Measurements from ENCODE around the gene KYNU.
"Not testable (repeated sequence)": the region's sequence is repeated elsewhere in the genome, so short reads cannot be mapped to it uniquely, and the experiment has no call there.

Gene KYNU

DNA sequence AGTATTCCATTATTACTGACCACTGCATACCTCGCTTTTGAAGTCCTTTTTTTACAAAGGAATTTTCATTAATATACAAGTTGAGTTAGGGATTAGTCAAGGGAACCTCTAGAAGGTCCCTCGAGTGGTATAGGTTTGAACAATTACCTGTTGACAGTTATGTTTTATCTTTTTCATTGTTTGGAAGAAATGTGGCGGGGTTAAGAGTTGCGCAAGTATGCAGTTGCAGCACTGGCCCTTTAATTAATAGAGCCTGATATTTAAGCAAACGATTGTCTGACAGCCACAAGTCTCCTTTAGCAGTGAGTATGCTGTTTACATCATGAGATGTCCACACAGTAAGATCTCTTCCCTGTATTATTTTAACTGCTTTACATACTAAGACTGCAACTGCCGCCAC, 24.3 kb downstream of the KYNU start:
- H3K4me3 ChIP-seq (ENCODE audit: low read depth, low read length): no peak overlapping the region
- no peak for DNase-seq (ENCODE audit: low read depth)

DNA sequence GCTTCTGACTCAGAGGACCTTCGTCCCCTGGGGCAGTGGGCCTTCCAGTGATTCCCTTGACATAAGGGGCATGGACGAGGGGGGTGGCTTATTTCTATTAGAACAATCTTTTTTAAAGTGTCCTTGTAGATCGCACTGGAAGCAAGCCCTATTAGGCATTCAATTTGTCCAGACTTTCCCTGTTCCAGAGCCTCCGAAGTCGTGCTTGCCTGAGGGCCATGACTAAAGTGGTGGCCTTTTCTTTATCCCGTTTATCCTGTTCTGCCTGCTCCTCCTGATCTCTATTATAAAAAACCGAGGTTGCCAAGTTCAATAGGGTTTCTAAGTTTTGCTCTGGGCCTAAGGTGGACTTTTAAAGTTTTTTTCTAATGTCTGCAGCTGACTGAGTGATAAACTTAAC, 26.3 kb downstream of the KYNU start:
- H3K4me3 ChIP-seq (ENCODE audit: low read depth, low read length); DNase-seq (ENCODE audit: low read depth): not testable (repeated sequence)

DNA sequence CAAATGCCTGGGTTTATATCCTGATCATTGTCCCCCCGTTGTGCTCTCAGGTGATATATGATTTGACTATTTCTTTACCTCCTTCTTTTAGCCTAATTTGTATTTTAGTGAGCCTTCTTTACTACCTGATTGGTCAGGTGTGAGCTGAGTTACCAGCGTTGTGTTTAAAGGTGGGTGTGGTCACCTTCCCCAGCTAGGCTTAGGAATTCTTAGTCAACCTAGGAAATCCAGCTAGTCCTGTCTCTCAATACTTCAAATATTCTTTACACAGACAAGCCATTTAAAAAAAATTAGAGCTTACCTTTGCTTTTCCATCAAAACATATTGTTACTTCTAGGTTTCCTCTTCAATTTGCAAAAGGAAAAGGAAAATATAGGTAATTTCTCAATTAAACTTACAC, 30.2 kb downstream of the KYNU start:
- no peak overlapping the region for H3K4me3 ChIP-seq (ENCODE audit: low read depth, low read length)
- DNase-seq (ENCODE audit: low read depth): no peak

DNA sequence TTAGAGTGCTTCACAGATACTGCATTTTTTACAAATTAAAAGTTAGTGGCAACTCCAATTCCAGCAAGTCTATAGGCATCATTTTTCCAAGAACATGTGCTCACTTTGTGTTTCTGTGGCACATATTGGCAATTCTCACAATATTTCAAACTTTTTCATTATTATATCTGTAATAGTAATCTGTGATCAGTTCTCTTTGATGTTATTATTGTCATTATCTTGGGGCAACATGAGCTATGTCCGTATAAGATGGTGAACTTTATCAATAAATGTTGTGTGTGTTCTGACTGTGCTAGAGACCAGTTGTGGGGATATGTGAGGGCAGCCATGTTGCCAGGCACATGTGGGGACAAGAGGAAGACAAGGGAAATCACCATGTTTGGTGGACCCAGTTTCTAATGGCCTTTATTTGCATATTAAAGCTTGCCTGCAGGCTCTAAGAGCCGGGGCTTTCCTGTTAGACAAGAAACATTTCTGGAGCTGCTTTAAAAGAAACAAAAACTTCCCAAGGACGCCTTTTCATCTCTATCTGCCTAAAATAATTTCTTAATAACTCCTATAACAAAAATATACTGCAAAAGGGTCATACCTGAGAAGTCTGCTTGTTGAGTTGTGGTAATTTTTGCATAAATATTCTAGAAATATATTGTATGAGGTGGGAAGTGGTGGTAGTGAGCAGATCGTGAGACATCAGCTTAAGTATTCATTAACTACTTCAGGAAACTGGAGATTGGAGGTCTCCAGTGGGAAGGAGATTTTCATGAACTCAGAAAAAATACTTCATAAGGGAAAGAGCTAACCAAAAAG, 37.2 kb downstream of the KYNU start:
- no peak overlapping the region for H3K4me3 ChIP-seq (ENCODE audit: low read depth, low read length)
- no peak for DNase-seq (ENCODE audit: low read depth)

DNA sequence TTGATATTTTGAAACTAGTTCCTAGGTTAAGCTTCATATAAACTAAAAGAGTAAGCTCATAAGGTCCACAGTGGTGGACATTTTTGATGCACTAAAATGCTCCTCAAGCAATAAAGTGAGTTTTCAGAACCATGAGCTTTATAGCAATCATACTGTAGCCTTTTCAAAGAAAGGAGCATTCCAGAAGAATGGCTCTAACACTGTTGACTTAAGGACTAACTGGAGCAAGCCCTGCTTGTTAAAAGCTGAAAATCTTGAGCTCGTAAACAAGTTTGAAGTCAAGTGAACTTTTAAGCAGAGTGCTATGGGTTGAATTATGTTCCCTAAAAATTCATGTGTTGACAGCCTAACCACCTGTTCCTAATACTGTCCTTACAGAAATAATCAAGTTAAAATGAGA, 38.0 kb downstream of the KYNU start:
- no peak for DNase-seq (ENCODE audit: low read depth)

DNA sequence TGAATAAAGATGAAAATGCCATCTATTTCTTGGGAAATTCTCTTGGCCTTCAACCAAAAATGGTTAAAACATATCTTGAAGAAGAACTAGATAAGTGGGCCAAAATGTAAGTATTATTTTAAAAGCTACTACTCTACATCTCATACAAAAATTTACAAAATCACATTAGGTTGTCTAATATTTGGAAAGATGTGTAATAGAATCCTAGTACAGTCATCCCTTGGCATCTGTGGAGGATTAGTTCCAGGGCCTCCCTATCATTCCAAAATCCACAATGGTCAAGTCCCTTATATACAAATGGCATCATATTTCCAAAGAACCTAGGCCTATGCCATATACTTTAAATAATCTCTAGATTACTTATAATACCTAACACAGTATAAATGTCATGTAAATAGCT, 41.2 kb downstream of the KYNU start:
- DNase-seq (ENCODE audit: low read depth): no peak
- no peak overlapping the region for H3K4me3 ChIP-seq (ENCODE audit: low read depth, low read length)

More for the DNA sequence above, 38.0 kb downstream of the KYNU start:
- no peak overlapping the region for H3K4me3 ChIP-seq (ENCODE audit: low read depth, low read length)

DNA sequence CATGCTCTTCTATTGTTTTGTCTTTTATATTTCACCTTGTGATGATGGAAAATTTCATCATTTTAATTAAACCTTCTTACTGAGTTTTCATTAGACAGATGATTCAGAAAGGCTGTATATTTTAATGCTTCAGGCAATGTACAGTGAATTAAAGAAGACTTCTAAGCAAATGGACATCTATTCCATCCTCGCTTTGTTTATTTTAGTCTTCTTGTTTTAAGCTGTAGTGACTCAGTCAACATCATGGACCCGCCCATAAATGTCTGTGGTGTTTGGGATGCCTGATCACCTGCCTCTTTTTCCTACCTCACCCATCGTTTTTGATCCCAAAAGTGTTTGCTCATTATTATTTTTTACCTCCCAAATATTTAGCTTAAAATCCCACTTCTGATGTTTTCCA, 43.1 kb downstream of the KYNU start:
- no peak overlapping the region for H3K4me3 ChIP-seq (ENCODE audit: low read depth, low read length)
- no peak for DNase-seq (ENCODE audit: low read depth)

DNA sequence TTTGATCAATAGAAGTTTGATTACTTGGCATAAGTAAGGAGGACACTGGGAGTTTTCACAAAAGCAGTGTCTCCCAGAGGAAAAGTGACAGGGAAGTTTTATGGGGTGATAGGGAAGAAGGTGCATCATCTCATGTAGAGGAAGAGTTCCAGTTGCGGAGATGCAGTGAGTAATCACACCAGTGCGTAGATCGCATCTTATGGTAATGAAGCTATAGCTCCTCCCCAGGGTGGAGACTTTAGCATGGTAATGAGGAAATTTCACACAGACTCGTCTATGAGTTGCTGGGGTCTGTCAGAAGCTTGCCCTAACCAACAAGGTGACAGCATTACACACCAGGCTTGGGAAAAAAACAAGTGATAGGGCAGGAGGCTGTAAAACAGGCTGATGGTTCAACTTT, 49.0 kb downstream of the KYNU start:
- no peak for DNase-seq (ENCODE audit: low read depth)

DNA sequence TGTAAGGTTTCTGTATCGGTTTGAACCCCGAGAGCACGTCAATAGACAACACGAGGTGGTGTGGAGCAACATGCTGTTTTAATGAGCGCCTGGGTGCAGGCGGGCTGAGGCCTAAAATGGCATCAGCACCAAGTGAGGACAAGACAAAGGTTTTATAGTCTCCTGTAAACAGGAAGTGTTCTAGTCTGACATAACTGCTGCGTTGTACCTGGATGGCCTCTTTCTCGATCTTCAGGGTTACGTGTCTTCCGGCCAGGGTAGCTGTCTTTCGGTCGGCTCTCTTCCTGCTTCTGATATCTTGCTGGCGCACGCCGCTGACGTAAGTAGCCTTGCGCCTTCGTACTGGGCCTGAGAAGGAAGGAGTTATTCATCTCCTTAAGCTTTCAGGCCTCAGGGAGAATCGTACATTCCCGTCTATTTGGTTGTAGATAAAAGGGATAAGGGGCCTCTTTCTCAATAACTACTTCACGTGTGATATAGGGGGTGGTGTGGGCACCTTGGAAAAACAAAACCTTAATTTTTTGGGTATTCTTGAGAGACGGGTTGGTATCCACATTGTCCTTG, 53.5 kb downstream of the KYNU start:
- DNase-seq (ENCODE audit: low read depth): no peak
- H3K4me3 ChIP-seq (ENCODE audit: low read depth, low read length): no peak overlapping the region

More for the DNA sequence above, 49.0 kb downstream of the KYNU start:
- no peak overlapping the region for H3K4me3 ChIP-seq (ENCODE audit: low read depth, low read length)

DNA sequence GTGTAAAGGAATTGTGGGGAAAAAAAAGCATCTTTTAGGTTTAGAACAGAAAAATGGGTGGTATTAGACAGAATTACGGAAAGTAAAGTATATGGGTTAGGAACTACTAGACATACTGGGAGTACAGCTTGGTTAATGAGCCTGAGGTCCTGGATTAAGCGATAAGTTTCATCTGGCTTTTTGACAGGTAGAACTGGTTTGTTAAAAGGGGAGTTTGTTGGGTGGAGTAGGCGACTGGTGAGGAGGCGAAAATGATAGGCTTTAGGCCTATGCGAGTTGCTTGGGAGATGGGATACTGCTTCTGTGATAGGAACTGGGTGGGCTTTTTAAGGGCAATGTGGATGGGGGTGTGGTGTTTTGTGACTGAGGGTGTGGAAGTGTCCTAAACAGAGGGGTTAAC, 56.5 kb downstream of the KYNU start:
- no peak for DNase-seq (ENCODE audit: low read depth)

DNA sequence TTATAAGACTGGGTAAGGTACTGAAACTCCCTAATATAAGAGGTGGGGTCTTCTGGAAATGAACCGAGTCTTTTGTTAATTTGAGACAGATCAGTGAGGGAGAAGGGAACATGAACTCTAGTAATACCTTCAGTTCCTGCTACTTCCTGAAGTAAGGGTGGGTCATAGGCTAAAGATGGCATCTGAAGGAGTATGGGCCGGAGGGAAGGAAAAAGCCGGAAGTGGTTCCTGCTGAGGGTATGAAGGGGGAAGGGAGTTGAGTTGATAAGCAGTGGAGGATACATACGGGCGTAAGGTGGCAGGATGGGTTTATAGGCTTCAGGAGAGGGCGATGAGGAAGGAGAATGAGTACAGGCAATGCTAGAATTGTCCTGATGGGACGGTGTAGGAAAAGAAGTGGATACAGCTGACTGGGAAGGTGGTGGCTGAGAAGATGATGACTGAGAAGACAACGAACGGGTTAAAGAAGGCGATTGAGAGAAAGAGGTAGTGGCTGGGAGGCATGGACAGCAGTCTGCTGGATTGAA, 58.2 kb downstream of the KYNU start:
- DNase-seq (ENCODE audit: low read depth): no peak

More for the DNA sequence above, 56.5 kb downstream of the KYNU start:
- no peak overlapping the region for H3K4me3 ChIP-seq (ENCODE audit: low read depth, low read length)

DNA sequence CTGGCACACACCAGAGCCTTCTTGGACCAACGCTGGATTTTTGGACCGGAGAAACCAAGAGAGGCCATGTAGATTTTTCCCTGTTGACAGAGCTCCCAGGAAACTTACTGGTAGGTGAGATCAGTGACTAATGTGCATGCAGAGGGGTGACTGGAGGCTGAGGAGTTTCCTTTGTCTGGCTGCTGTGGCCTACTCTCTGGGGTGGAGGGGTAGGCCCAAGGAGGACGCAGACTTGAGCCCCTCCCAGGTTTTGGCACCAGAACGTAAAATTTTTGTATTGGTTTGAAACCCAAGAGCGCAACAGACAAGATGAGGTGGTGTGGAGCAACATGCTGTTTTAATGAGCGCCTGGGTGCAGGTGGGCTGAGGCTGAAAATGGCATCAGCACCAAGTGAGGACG, 59.2 kb downstream of the KYNU start:
- no peak overlapping the region for H3K4me3 ChIP-seq (ENCODE audit: low read depth, low read length)
- DNase-seq (ENCODE audit: low read depth): no peak

More for the DNA sequence above, 58.2 kb downstream of the KYNU start:
- H3K4me3 ChIP-seq (ENCODE audit: low read depth, low read length): no peak overlapping the region

DNA sequence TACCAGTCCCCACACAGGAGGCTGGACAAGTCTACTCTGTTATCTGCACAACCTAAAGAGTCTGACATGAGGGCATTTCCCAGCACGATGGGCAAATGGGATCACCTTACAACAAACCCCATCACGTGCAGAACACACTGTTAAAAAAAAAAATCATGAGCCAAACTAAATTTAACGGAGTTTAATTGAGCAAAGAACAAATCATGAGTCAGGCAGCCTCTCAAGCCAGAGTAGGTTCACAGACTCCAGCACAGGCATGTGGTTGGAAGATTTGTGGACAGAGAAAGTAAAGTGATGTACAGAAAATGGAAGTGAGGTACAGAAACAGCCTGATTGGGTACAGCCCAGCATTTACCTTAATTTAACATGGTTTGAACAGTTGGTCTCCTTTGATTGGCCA, 59.9 kb downstream of the KYNU start:
- no peak for DNase-seq (ENCODE audit: low read depth)
- no peak overlapping the region for H3K4me3 ChIP-seq (ENCODE audit: low read depth, low read length)

DNA sequence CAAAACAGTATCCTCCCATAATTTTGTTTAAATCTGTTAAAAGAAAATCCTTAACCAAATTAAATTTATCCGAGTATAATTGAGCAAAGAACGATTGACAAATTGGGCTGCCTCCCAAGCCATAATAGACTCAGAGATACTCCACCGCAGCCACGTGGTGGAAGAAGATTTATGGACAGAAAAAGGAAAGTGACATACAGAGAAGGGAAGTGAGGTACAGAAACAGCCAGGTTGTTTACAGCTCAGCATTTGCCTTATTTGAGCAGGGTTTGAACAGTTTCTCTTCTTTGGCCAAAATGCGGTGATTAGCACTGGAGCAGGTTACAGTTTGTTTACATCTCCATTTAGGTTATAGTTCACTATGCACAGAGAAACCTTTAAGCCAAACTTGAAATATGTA, 60.8 kb downstream of the KYNU start:
- DNase-seq (ENCODE audit: low read depth): no peak
- no peak overlapping the region for H3K4me3 ChIP-seq (ENCODE audit: low read depth, low read length)

DNA sequence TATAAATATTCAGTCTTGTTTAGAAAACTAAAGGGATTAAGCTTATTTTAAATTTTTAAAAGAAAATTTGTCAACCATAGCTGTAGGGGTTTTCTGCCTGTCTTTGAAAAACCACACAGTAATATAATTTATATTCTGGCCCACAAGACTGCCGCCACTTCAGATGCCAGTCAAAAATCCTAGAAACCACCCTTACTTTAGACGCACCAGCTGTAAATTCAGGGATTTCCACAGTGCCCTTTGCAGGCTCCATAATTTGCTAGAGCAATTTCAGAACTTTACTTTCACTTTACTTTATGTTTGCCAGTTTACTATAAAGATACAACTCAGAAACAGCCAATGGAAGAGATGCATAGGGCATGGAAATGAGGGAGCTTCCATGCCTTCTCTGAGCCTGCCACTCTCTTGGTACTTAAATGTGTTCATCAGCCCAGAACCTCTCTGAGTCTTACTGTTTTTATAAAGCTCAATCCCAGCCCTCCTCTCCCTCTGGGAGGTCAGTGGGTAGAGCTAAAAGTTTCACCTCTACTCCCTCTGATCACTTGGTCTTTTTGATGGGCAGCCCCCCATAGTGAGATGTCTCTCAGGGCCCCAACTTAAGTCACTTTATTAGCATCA, 63.3 kb downstream of the KYNU start:
- no peak for DNase-seq (ENCODE audit: low read depth)
- H3K4me3 ChIP-seq (ENCODE audit: low read depth, low read length): no peak overlapping the region

DNA sequence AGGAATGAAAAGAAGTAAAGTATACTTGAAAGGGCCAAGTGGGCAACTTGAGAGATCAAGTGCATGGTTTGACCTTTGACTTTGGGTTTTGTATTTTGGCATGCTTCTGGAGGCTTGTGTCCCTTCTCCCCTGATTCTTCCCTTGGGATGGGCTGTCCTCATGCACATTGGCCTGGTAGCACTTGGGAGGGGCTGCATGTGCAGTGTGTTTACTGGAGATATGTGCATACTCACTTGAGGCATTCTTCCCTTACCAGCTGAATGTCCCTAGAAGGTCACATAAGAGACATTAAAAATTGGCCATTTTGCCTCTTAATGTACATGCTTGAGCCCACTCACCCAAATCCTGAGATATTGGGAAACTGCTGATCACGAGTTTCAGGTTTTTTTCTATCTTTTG, 65.2 kb downstream of the KYNU start:
- no peak for DNase-seq (ENCODE audit: low read depth)
- no peak overlapping the region for H3K4me3 ChIP-seq (ENCODE audit: low read depth, low read length)

DNA sequence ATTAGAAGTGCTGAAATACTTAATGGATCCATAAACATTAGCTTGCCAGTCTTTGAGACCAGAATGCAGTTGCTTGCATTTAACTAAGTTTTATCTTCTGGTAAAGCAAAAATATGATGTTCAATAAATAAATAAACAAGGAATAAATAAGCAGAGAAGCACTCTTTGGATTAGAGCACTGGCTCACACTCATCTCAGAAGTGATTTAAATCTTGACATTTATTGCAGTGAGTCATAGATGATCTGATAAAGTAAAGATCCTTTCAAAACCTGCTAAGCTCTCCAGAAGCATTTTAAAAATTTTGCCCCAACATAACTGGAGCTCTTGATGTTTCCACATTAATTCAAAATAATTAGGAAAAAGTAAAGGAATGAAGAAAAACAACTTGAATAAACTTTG, 66.8 kb downstream of the KYNU start:
- DNase-seq (ENCODE audit: low read depth): no peak
- no peak overlapping the region for H3K4me3 ChIP-seq (ENCODE audit: low read depth, low read length)

DNA sequence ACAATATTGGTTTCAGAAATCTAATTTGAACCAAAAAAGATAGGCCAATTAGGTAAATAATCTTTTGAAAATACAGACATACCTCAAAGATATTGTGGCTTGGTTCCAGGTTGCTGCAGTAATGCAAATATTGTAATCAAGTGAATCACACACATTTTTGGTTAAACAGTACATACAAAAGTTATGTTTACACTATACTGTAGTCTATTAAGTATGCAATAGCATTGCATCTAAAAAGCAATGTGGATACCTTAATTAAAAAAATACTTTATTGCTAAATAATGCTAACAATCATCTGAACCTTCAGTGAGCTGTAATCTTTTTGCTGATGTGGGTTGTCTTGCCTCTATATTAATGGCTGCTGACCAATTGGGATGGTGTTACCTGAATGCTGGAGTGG, 67.3 kb downstream of the KYNU start:
- no peak overlapping the region for H3K4me3 ChIP-seq (ENCODE audit: low read depth, low read length)
- DNase-seq (ENCODE audit: low read depth): no peak

DNA sequence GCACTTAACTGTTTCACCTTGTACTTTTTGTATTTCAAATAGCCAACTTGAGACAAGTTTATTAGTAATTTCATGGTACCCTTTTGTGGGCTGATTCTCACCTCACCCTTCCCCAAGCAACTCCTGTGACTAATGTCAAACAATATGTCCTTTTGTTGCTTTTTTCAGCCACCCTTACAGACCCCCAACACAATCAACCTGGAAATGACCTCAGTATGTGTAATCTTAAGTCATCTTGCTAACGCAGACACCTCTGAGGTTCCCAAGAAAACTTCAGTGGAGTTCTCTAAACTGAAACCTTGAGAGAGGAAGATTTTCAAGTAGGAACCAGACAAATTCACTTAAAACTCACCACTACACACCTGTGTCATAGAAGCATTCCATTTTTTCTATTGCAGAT, 69.5 kb downstream of the KYNU start:
- no peak overlapping the region for H3K4me3 ChIP-seq (ENCODE audit: low read depth, low read length)
- DNase-seq (ENCODE audit: low read depth): no peak

DNA sequence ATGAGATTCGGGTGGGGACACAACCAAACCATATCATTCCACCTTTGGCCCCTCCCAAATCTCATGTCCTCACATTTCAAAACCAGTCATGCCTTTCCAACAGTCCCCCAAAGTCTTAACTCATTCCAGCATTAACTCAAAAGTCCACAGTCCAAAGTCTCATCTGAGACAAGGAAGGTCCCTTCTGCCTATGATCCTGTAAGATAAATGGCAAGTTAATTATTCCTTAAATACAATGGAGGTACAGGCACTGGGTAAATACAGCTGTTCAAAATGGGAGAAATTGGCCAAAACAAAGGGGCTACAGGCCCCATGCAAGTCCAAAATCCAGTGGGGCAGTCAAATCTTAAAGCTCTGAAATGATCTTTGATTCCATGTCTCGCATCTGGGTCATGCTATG, 71.3 kb downstream of the KYNU start:
- not testable (repeated sequence) for H3K4me3 ChIP-seq (ENCODE audit: low read depth, low read length); DNase-seq (ENCODE audit: low read depth)

DNA sequence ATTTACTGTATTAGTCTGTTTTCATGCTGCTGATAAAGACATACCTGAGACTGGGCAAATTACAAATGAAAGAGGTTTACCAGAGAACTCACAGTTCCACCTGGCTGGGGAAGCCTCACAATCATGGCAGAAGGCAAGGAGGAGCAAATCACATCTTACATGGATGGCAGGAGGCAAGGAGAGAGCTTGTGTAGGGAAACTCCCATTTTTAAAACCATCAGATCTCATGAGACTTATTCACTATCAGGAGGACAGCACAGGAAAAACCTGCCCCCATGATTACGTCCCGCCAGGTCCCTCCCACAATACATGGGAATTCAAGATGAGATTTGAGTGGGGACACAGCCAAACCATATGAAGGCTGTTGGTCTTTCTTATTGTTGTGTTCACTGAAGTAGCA, 72.9 kb downstream of the KYNU start:
- DNase-seq (ENCODE audit: low read depth); H3K4me3 ChIP-seq (ENCODE audit: low read depth, low read length): not testable (repeated sequence)

Measured in skeletal muscle cell (primary cell).